Fibroblast of villous mesenchyme (primary cell): Measurements from ENCODE around the gene F11R. TPM values are rescaled to one million over a fixed set of nuclear protein-coding genes. Genes with fewer than 3 reads are reported as not detected.
A peak's percentile ranks its signal among the peaks of the same experiment; 100 is the strongest.
"Not testable (repeated sequence)": the region's sequence is repeated elsewhere in the genome, so short reads cannot be mapped to it uniquely, and the experiment has no call there.

Experiments used
- DNase-seq: peaks from one replicate; pipeline ENCODE4 v3.0.0-alpha.2; 2010; ENCODE audit warnings: low read depth
- H3K4me3 ChIP-seq: 2 replicates; pipeline ENCODE4 v1.5.1; 2011; ENCODE audit warnings: low read depth, mild to moderate bottlenecking, low read length
- small RNA-seq: library from RNA; depleted of rRNA; stranded (forward); fragments of <200 nt; gene quantifications from one replicate; pipeline ENCODE3, GENCODE V24; 2012
- total RNA-seq: library from RNA; depleted of rRNA; stranded (reverse); fragments of >200 nt; gene quantifications from 2 replicates; pipeline ENCODE4 v1.2.3, GENCODE V29; 2012
- TF ChIP-seq, protein P1 (sequence below): IDR thresholded peaks from 2 replicates; pipeline ENCODE4 v1.5.1; 2012; ENCODE audit warnings: low read depth, mild to moderate bottlenecking, low read length; ENCODE audit not compliant: insufficient read depth

The F11R gene
- total RNA-seq, 1 donor: 5.6 TPM

DNA sequence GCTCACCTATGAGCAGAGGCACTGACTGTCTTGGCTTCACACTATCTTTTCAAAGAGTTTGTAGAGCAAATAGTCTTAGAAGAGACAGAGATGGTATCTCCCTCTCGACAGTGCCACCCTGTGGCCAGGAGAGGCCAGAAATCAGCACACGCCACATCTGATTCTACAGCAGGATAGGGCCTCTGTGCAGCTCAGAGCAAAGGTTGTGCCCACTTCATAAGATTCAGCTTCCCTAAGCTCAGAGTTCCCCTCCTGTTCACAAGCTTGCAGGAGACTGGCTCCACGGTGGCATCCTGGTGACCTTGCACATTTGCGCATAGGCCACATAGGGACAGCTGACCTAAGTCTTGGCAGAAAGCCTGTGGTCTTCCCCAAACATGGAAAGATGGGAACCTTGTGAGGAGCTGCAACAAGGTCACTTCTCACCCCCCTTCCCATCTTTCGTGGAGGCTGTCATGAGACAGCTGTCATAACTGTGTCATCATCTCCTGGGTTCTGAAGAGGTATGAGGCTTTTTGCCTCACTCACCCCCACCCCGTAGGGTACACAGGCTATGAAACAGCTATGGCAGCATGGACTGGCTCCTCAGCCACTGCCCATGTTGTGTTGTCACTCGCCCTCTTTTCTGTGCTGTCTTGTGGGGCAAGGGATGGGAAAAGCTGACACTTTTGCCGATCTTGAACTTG, 69.4 kb downstream of the F11R start:
- TF ChIP-seq, protein P1, sequence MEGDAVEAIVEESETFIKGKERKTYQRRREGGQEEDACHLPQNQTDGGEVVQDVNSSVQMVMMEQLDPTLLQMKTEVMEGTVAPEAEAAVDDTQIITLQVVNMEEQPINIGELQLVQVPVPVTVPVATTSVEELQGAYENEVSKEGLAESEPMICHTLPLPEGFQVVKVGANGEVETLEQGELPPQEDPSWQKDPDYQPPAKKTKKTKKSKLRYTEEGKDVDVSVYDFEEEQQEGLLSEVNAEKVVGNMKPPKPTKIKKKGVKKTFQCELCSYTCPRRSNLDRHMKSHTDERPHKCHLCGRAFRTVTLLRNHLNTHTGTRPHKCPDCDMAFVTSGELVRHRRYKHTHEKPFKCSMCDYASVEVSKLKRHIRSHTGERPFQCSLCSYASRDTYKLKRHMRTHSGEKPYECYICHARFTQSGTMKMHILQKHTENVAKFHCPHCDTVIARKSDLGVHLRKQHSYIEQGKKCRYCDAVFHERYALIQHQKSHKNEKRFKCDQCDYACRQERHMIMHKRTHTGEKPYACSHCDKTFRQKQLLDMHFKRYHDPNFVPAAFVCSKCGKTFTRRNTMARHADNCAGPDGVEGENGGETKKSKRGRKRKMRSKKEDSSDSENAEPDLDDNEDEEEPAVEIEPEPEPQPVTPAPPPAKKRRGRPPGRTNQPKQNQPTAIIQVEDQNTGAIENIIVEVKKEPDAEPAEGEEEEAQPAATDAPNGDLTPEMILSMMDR: peak; percentile 81
- DNase-seq: peak; percentile 63

GRCh38 chr1:160950657-160951056, 70.3 kb downstream of the F11R start:
- no peak for DNase-seq
- no peak overlapping the region for H3K4me3 ChIP-seq
- TF ChIP-seq, protein P1: no peak

More for the DNA sequence above, 69.4 kb downstream of the F11R start:
- no peak overlapping the region for H3K4me3 ChIP-seq

DNA sequence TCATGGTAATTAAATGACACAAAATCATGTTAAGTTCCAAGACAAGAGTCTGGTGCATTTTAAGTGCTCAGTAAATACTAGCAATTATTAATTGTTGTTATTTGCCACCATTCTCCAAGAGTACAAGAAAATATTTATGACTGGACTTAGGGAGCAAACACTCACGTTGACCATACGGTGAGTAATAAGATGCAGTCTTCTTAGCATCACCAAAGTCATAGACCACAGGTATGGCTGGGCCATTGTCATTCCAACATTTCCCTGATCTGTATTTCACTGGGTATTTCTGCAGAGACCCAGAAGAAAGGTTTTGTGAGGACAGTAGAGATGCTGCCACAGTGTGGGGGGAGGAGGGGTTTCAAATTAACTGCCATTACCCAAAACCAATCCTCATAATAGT, 71.1 kb downstream of the F11R start:
- no peak for DNase-seq
- no peak overlapping the region for H3K4me3 ChIP-seq
- TF ChIP-seq, protein P1: no peak

- peak; percentile 46 for DNase-seq
- not testable (repeated sequence) for H3K4me3 ChIP-seq
Measured at GRCh38 chr1:160949216-160949880, 71.6 kb downstream of the F11R start.

- peak; percentile 57 for DNase-seq
- not testable (repeated sequence) for H3K4me3 ChIP-seq
Measured at GRCh38 chr1:160947174-160947759, 73.7 kb downstream of the F11R start.

- H3K4me3 ChIP-seq: not testable (repeated sequence)
- peak; percentile 15 for DNase-seq
Measured at GRCh38 chr1:160945881-160946280, 75.1 kb downstream of the F11R start.

Small RNA genes lying within 50 kb of the gene (small RNA-seq; reads per million reads assigned to genes)
- not detected for gene AL591806.2

Other genes starting within 250 kb of the F11R start
- under 0.01 TPM in 1 of 2 replicates, not detected in the other for gene LY9, start 225.0 kb downstream of the F11R start, total RNA-seq
- gene CD244, start 158.3 kb downstream of the F11R start, total RNA-seq: not detected in 2 replicates
- not detected in 2 replicates for gene ITLN1, start 136.0 kb downstream of the F11R start, total RNA-seq
- not detected in 2 replicates for gene ITLN2, start 66.3 kb downstream of the F11R start, total RNA-seq
- 1.6 and 18.6 TPM in 2 replicates for gene TSTD1, start 17.8 kb upstream of the F11R start, total RNA-seq
- 52.5 and 62.2 TPM in 2 replicates for gene USF1, start 24.8 kb upstream of the F11R start, total RNA-seq
- under 0.01 TPM in 1 of 2 replicates, not detected in the other for gene ARHGAP30, start 48.7 kb upstream of the F11R start, total RNA-seq
- gene NECTIN4, start 68.4 kb upstream of the F11R start, total RNA-seq: 0.32 and 2.6 TPM in 2 replicates
- 1.9 and 2.2 TPM in 2 replicates for gene KLHDC9, start 77.2 kb upstream of the F11R start, total RNA-seq
- gene PFDN2, start 96.9 kb upstream of the F11R start, total RNA-seq: 25.9 and 26.1 TPM in 2 replicates
- 23.2 and 26.8 TPM in 2 replicates for gene NIT1, start 97.0 kb upstream of the F11R start, total RNA-seq
- 22.5 and 27.6 TPM in 2 replicates for gene DEDD, start 111.5 kb upstream of the F11R start, total RNA-seq
- gene UFC1, start 132.8 kb upstream of the F11R start, total RNA-seq: 57.7 and 69.1 TPM in 2 replicates
- gene USP21, start 138.3 kb upstream of the F11R start, total RNA-seq: 8.1 and 8.6 TPM in 2 replicates
- gene PPOX, start 145.3 kb upstream of the F11R start, total RNA-seq: 10.4 and 12.9 TPM in 2 replicates
- 17.1 and 22.5 TPM in 2 replicates for gene B4GALT3, start 156.4 kb upstream of the F11R start, total RNA-seq
- gene ADAMTS4, start 177.9 kb upstream of the F11R start, total RNA-seq: 6.8 and 8.2 TPM in 2 replicates
- gene NDUFS2, start 181.2 kb upstream of the F11R start, total RNA-seq: 105 and 117 TPM in 2 replicates
- gene FCER1G, start 194.1 kb upstream of the F11R start, total RNA-seq: 0.43 TPM in 1 of 2 replicates, not detected in the other
- not detected in 2 replicates for gene APOA2, start 202.5 kb upstream of the F11R start, total RNA-seq
- gene TOMM40L, start 204.9 kb upstream of the F11R start, total RNA-seq: 10.0 and 13.4 TPM in 2 replicates
- not detected in 2 replicates for gene NR1I3, start 217.1 kb upstream of the F11R start, total RNA-seq
- gene PCP4L1, start 237.6 kb upstream of the F11R start, total RNA-seq: under 0.01 TPM in 1 of 2 replicates, not detected in the other